Caco-2 (cell line): Measurements from ENCODE around the gene MIA. TPM values are rescaled to one million over a fixed set of nuclear protein-coding genes. Genes with fewer than 3 reads are reported as not detected.

Source experiments
- BruUV-seq: library from RNA; stranded (reverse); fragments of 400-500 nt; replicated peaks from 2 replicates; lab custom pipeline; 2021; lab: Mats Ljungman, UMichigan
- CTCF ChIA-PET: fragments of 300-600 bp; sonication (Branson Sonifier 250); formaldehyde crosslinking; loops from one replicate; lab custom pipeline; 2022; ENCODE audit warnings: antibody characterized with exemption; lab: Charles Lee
- POLR2A ChIA-PET: fragments of 300-600 bp; sonication (Branson Sonifier 250); formaldehyde crosslinking; loops from one replicate; lab custom pipeline; 2022; ENCODE audit warnings: antibody characterized with exemption; lab: Charles Lee
- DNase-seq, 2 experiments: peaks; one replicate each; pipeline versions ENCODE4 v3.0.0 to v3.0.0-alpha.2; 2020 to 2022
- H3K27me3 ChIP-seq: replicated peaks from 2 replicates; pipeline ENCODE4 v1.6.0; 2011; ENCODE audit warnings: low read length; ENCODE audit not compliant: control insufficient read depth, insufficient read depth
- H3K36me3 ChIP-seq: 2 replicates; pipeline ENCODE4 v1.5.1; 2011; ENCODE audit warnings: low read length; ENCODE audit not compliant: control insufficient read depth, insufficient read depth
- H3K4me1 ChIP-seq: fragments of 250-450 bp; sonication (Bioruptor Pico); 2 replicates; pipeline ENCODE4 v1.5.1; 2020; ENCODE audit warnings: mild to moderate bottlenecking
- H3K4me3 ChIP-seq: 2 replicates; pipeline ENCODE4 v1.5.1; 2011; ENCODE audit warnings: low read depth, mild to moderate bottlenecking, control low read depth, low read length
- H3K9me3 ChIP-seq: fragments of 250-450 bp; sonication (Bioruptor Pico); 2 replicates; pipeline ENCODE4 v1.5.1; 2020; ENCODE audit warnings: mild to moderate bottlenecking, moderate library complexity
- H3K27ac Mint-ChIP-seq: one replicate; pipeline ENCODE4 v1.8.0; 2022; ENCODE audit warnings: mixed read lengths; ENCODE audit not compliant: unreplicated experiment
- H3K27me3 Mint-ChIP-seq: one replicate; pipeline ENCODE4 v1.8.0; 2022; ENCODE audit warnings: mixed read lengths; ENCODE audit not compliant: insufficient read depth, unreplicated experiment
- H3K36me3 Mint-ChIP-seq: one replicate; pipeline ENCODE4 v1.8.0; 2022; ENCODE audit warnings: mild to moderate bottlenecking, mixed read lengths; ENCODE audit not compliant: insufficient read depth, unreplicated experiment
- H3K4me1 Mint-ChIP-seq: one replicate; pipeline ENCODE4 v1.8.0; 2022; ENCODE audit warnings: low read depth, mixed read lengths; ENCODE audit not compliant: unreplicated experiment
- H3K4me3 Mint-ChIP-seq: one replicate; pipeline ENCODE4 v1.8.0; 2022; ENCODE audit warnings: mild to moderate bottlenecking, moderate library complexity, mixed read lengths; ENCODE audit not compliant: unreplicated experiment
- H3K9me3 Mint-ChIP-seq: one replicate; pipeline ENCODE4 v1.8.0; 2022; ENCODE audit warnings: mixed read lengths; ENCODE audit not compliant: unreplicated experiment
- CTCF ChIP-seq, 2 experiments: fragments of 200-600 bp in 1 of 2; IDR thresholded peaks; 1 replicate in 1 of 2; 2 replicates in 1 of 2; pipeline versions ENCODE4 v1.5.1 to v1.8.0; 2011 to 2022; ENCODE audit warnings: antibody characterized with exemption in 1 of 2, control low read depth in 1 of 2, inconsistent platforms in 1 of 2, low read depth in 1 of 2, low read length in 1 of 2, mild to moderate bottlenecking in 1 of 2, moderate library complexity in 1 of 2; ENCODE audit not compliant: insufficient read depth in 1 of 2, severe bottlenecking in 1 of 2, unreplicated experiment in 1 of 2
- intact Hi-C: fragments of 100-400 bp; cut with micrococcal nuclease; formaldehyde crosslinking; loops from one replicate; pipeline ENCODE4 v1.10.0; 2022; ENCODE audit not compliant: unreplicated experiment
- total RNA-seq: library from RNA; stranded (reverse); gene quantifications from 2 replicates; pipeline ENCODE4 v1.2.3, GENCODE V29; 2022

Gene MIA
- total RNA-seq, 1 experiment from 2014 or later = 1.1 TPM

DNA sequence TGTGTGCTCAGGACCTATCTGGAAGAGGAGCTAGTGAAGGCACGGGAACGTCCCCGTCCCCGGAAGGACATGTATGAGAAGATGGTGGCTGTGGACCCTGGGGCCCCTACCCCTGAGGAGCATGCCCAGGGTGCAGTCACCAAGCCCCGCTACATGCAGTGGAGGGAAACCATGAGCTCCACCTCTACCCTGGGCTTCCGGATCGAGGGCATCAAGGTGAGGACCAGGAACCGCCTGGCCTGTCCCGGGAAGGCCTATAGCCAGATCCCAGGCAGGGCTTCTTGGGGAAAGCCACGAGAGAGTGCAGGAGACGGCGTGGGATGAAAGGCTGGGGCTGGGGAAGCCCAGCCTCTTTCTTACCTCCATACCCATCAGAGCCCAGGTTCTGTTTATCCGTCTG, 42.2 kb upstream of the MIA start:
- Histone ChIP-seq H3K36me3 (peaks cover 18% of the 10 kb centered on the region), H3K4me3 (no peak overlapping the region), H3K9me3 (no peaks in the 10 kb centered on the region), H3K4me1 (no peaks in the 10 kb centered on the region), H3K27me3 (no peaks in the 10 kb centered on the region)
- Mint-ChIP-seq H3K36me3 (peaks cover 96% of the 10 kb centered on the region), H3K9me3 (no peaks in the 10 kb centered on the region), H3K4me1 (peaks cover 14% of the 10 kb centered on the region), H3K27ac (no peak overlapping the region), H3K4me3 (no peak overlapping the region), H3K27me3 (no peaks in the 10 kb centered on the region)
- POLR2A ChIA-PET = interaction anchor here (0.6 to 1.2 kb wide), 3 partner anchors 10 to 45 kb away, joined by 3 to 5 read pairs (median 3); partner anchors contain the start of genes COQ8B, ITPKC and RAB4B
- intact Hi-C loops = no loop called here
- no TSS peak for BruUV-seq
- DNase-seq = no peak
- CTCF ChIA-PET = interaction anchor here (1.4 kb wide), 1 partner anchor 16 kb away, joined by 3 read pairs; the partner anchor contains the start of genes COQ8B and ITPKC
- TF ChIP-seq CTCF (IDR thresholded peaks at IDR 0.05; ENCODE audit: insufficient read depth in 1 of 2, low read depth in 1 of 2, low read length in 1 of 2, severe bottlenecking in 1 of 2, unreplicated experiment in 1 of 2) = no peak

- no peak overlapping the region for H3K4me3 Mint-ChIP-seq
- H3K9me3 ChIP-seq = no peaks in the 10 kb centered on the region
- peaks cover 98% of the 10 kb centered on the region for H3K36me3 Mint-ChIP-seq
- ChIA-PET POLR2A (interaction anchor here (1.1 kb wide), 1 partner anchor 10 kb away, joined by 3 read pairs; no protein-coding TSS in a partner anchor), CTCF (no interaction called here)
- peaks cover 18% of the 10 kb centered on the region for H3K36me3 ChIP-seq
- no TSS peak for BruUV-seq
- DNase-seq = no peak
- intact Hi-C loops = no loop called here
- H3K4me1 Mint-ChIP-seq = peaks cover 14% of the 10 kb centered on the region
- no peaks in the 10 kb centered on the region for H3K4me1 ChIP-seq
- TF ChIP-seq CTCF (IDR thresholded peaks at IDR 0.05; ENCODE audit: insufficient read depth in 1 of 2, low read depth in 1 of 2, low read length in 1 of 2, severe bottlenecking in 1 of 2, unreplicated experiment in 1 of 2) = no peak
- H3K9me3 Mint-ChIP-seq = no peaks in the 10 kb centered on the region
- no peak overlapping the region for H3K4me3 ChIP-seq
- H3K27ac Mint-ChIP-seq = peak overlapping the region; percentile 22
- H3K27me3 ChIP-seq = no peaks in the 10 kb centered on the region
- H3K27me3 Mint-ChIP-seq = no peaks in the 10 kb centered on the region
Measured at GRCh38 chr19:40735013-40735771, 40.1 kb upstream of the MIA start.

DNA sequence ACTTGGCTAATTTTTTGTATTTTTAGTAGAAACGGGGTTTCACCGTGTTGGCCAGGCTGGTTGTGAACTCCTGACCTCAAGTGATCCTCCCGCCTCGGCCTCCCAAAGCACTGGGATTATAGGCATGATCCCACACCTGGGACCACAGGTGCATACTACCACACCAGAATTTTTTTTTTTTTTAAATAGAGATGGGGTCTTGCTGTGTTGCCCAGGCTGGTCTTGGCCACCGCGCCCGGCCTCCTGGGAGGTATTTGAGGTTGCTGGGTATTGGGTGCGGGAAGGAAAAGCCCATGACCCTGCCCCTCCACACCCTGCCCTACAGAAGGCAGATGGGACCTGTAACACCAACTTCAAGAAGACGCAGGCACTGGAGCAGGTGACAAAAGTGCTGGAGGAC, 38.7 kb upstream of the MIA start:
- no peaks in the 10 kb centered on the region for H3K4me1 ChIP-seq
- TF ChIP-seq CTCF (IDR thresholded peaks at IDR 0.05; ENCODE audit: insufficient read depth in 1 of 2, low read depth in 1 of 2, low read length in 1 of 2, severe bottlenecking in 1 of 2, unreplicated experiment in 1 of 2) = no peak
- no TSS peak for BruUV-seq
- H3K4me3 ChIP-seq = no peak overlapping the region
- H3K9me3 ChIP-seq = no peaks in the 10 kb centered on the region
- H3K36me3 ChIP-seq = peaks cover 16% of the 10 kb centered on the region
- CTCF ChIA-PET = no interaction called here
- no peak for DNase-seq
- no peaks in the 10 kb centered on the region for H3K27me3 ChIP-seq
- Mint-ChIP-seq H3K36me3 (peaks cover 98% of the 10 kb centered on the region), H3K4me1 (peaks cover 16% of the 10 kb centered on the region), H3K27ac (no peak overlapping the region), H3K9me3 (no peaks in the 10 kb centered on the region), H3K4me3 (no peak overlapping the region), H3K27me3 (no peaks in the 10 kb centered on the region)
- intact Hi-C loops = no loop called here
- POLR2A ChIA-PET = no interaction called here
